GM18499 (cell line): Measurements from ENCODE around the gene NKG7.
"Not testable (repeated sequence)": the region's sequence is repeated elsewhere in the genome, so short reads cannot be mapped to it uniquely, and the experiment has no call there.

ENCODE experiments used
- ATAC-seq: cut with Tn5 transposase; IDR thresholded peaks from one replicate; pipeline ENCODE4 v1.9.1; 2021; ENCODE audit warnings: moderate number of reproducible peaks; ENCODE audit not compliant: insufficient read depth, unreplicated experiment

NKG7 gene, protein sequence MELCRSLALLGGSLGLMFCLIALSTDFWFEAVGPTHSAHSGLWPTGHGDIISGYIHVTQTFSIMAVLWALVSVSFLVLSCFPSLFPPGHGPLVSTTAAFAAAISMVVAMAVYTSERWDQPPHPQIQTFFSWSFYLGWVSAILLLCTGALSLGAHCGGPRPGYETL

DNA sequence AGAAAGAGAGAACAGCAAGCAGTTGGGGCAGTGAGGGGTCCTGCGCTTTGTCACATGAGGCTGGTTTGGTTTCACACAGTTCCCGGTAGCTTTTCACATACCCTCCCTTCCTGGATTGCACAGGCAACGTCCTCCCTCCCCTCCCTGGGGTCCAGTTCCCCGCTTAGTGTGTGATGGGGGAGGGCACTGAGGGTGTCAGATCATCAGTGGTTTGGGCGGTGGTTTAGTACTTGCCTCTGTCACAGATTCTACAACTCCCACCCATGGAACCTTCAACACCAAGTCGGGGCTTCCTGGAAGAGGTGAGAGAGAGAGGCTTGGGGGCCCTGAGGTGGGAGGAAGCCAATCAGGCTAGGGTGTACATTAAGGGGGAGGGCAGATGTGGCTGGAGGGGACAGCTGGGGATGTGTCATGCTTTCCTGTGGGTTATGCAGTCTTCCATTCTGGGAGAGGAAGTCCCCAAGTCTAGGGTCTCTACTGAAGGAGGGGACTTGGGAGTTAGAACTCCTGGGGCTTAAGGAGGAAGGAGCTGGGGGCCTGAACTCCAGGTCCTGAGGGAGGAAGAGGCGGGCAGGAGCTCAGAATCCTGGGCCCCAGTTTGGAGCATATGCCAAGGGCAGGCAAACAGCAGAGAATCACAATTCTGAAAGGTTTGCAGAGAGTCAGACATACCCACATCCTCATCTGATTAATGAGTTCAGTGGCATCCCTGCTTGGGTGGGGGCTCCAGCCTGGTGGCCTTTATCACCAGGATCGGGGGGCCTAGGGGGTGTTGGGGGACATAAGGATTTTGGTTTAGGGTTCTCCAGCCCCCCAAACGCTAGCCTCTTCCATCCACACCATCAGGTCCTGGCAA, at the start of gene NKG7:
Gene NKG7 (minus strand): TSS at position 6 of the 856 bp plus-strand sequence. CDS start 119 bp downstream, outside the sequence.
- no peak for ATAC-seq

DNA sequence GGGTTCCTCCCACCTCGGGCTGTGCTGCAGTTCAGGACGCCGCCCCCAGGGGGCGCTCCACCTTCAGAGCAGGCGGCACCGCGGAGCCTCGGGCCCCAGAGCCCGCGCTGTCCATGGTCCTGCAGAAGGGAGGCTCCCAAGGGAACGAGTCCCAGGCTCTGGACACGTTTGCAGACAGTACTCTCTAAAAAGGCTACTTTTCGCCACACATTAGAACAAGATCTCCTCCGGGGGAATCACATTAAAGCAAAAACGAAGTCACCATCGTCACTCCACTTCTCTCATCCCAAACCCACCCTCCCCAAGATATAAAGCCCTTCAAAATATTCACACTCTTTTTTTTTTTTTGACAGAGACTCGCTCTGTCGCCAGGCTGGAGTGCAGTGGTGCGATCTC, 49.6 kb upstream of the NKG7 start:
- ATAC-seq: no peak

DNA sequence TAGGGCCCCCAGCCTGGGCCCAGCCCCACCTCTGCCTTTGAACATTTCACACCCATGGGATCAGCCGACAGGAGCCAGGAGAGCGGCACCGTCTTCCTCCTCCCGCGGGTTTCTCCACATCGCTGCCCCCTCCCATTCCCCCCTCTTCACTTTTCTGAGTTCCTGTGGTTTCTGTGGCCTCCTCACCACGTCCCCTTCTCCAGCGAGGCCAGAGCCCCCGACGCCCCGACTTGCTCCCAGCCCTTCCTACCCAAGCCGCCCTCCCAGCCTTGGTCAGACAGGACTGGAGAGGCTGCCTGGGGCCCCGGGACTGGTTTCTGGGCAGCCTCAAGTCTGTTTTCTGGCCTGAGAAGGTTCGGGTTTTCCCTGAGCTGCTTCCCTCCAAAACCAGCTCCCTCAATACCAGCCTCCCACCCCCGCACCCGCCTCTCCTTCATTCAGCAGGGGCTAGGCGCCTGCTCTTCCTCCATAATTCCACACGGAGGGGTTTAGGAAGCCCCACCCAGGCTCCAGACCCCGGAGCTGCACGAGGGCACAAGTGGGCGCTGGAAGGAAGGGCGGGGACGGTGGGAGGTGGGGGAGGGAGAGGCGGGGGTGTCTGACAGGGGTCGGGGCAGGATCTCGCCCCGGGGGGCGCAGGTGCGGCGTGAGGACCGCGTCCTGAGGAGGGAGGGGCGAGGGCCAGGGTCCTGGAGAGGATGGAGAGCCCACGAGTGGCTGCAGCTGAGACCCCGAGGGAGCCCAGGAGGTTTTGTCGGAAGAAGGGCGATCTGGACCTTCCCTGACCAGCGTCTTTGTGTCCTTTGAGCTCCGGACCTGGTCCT, 49.0 kb upstream of the NKG7 start:
- ATAC-seq: no peak

DNA sequence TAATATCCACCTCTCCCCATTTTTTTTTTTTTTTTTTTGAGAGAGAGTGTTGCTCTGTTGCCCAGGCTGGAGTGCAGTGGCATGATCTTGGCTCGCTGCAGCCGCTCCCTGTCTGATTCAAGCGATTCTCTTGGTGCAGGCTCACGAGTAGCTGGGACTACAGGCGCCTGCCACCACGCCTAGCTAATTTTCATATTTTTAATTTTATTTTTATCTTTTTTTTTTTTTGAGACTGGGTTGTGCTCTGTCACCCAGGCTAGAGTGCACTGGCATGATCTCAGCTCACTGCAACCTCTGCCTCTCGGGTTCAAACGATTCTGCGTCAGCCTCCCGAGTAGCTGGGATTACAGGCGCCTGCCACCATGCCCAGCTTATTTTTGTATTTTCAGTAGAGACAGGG, 48.1 kb upstream of the NKG7 start:
- ATAC-seq: not testable (repeated sequence)

DNA sequence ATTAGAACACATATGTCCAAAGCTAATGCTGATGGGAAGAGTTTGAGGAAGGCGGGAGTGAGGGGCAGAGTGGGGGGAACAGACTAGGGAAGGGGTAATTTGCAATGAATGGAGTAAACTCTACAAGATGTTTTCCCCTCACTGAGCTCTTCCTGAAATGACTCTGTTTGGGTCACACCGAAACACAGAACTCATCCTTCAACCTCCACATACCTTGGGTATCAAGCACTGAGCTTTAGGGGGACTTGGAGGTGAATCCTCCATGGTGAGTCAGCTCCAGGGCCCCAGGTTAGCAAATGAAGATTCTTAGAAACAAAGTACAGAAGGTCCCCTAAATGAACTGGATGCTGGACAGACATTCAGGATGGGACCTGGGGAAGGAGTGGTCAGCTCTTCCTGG, 46.3 kb upstream of the NKG7 start:
- no peak for ATAC-seq

DNA sequence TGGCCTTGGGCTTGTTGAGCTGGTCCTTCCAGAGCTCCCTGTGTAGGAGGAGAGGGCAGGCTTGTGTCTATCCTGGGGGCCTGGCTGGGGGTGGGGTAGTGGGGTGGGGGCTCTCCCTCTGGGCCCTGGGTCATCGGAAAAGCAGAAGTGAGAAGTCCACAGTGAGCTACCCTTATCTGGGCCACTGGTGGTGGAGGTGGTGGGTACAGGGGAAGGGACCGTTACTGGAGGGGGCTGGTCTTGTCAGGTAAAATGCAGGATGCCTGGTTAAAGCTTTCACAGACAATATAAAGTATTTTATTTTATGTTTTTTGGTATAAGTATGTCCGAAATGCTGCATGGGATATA, 45.3 kb upstream of the NKG7 start:
- no peak for ATAC-seq

DNA sequence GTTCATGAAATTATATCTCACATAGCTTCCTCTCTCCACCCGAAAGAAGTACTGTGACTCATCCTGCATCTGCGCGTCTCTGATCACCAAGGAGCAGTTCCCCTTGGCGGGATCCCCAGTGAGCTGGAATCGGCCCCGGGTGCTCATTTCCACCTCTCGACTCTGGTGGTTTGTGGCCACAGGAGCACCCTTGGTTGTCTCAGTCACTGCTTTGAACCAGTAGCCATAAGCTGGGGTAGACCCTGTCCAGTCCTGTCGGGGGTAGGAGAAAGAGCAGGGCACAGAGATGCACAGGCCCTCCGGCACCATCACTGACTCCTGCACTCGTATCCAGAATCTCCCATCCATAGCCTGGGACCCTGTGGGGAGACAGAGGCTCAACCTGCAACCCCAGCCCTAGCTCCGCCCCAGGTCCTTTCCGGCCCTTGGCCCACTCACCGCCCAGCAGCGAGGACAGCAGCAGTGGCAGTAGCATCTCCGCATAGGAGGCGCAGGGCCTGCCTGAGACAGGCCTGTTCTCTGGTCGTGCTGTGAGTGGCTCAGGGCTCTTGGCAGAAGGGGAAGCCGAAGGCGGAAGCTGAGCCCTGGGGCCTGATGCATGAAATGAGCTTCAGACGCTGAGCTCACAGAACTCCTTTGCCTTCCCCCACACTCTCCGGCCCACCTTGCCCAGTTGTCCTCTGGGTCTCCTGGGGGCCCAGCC, 44.8 kb upstream of the NKG7 start, which contains the start of gene SIGLEC10:
Gene SIGLEC10 (minus strand): TSS at position 536 of the 703 bp plus-strand sequence. CDS start 61 bp downstream, at position 475.
- no peak for ATAC-seq

DNA sequence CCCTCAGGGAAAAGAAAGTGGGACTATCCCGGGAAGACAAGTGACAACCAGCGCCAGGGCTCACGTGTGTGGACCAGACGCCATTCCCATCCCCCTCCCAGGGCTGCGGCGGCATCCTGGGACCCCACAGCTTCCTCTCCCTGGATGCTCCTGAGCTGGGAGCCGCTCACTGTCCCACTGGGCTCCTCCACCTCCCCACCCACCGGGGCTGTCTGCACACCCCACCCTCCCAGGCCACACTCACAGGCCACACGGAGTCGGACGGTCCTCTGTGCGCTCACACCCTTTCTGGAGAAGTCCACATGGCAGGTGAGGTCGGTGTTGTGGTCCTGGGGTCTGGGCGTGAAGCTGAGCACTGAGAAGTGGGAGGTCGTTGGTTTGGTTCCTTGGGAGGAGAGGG, 44.0 kb upstream of the NKG7 start:
- ATAC-seq: not testable (repeated sequence)

DNA sequence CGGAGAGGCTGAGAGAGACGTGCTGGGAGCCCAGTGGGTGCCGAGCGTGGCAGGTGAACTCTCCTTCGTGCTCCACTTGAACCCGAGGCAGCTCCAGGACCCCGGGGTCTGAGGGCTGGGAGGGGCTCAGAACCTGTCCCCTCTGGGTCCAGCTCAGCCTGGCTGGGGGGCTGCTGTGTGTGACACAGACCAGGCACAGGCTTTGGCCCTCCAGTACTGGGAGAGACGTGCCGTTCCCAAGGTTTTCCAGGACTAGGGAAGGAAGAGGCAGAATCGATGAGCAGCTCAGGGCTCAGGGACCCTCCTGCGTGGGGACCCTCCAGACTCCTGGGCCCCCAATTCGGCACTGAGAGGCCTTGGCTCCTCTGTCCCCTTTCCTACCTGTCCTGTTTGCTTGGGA, 42.7 kb upstream of the NKG7 start:
- ATAC-seq: no peak

DNA sequence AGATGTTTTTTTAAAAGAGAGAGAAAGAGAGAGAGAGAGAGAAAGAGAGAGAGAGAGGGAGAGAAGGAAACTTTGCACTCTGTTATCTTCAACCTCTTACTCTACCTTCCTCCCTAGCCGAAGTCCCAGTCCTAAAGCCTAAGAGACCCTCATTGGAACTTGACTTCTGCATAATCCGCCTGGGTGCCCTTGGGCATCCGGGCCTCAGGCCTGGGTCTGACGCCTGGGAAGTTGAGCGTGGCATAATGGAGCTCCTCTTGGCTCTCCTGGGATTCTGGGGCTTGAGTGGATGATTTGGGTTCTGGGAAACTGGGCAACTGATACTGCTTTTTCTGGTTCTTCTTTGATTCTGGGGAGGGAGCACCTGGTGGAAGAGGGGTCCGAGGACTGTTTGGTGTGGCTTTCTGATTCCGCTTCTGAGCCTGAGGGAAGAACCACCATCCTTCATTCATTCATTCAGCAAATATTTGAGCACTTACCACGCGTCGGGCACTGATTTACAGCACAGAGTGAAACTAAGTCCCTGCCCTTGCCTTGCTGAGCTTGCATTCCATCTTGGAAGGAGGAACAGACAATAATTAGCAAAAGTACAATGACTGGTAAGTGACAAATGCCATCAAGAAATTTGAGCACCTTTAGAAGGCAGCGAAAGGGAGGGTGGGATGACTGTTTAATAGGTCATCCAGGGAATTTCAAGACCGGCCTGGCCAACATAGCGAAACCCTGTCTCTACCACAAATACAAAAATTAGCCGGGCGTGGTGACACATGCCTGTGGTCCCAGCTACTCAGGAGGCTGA, 38.7 kb upstream of the NKG7 start:
- no peak for ATAC-seq

DNA sequence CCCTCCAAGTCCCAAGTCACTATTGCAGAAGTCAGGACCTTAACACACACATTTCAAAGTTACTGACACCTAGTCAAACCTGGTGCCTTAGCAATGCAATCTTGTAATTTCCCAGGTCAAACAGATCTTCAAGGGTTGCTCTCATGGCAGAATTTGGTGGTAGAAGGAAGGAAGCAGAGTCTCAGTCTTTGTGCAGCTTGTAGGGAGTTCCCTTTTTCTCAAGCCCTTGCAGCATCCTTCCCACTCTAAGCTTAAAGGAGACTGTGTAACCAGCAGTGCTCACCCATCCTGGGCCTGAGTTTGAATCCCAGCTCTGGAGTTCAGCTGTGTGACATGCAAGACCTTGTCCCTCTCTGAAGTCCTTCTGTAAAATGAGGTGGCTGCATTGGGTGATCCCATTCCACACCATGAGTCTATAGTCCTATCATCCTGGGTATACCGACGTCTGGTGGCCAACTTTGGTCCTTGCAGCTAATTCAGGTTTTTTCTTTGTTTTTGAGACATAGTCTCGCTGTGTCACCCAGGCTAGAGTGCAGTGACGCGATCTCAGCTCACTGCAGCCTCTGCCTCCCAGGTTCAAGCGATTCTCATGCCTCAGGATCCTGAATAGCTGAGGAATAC, 35.2 kb upstream of the NKG7 start:
- no peak for ATAC-seq

DNA sequence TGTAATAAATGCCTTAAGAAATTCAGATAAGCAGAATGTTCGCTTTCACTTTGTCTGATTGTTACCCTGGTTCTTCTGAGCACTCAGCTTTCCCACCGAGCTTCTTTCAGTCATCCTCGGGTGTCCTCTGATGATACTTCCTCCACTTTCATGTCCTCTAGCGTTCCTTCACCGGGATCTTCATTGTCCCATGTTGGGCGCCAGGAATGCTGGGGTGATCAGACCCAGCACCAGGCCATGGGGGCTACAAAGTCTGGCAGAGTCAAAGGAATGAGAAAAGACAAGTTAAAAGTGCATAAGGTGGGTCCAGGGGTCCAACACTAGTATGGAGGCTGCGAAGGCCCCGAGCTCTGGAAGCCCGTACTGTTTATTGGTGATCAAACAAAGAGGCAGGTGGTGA, 29.7 kb upstream of the NKG7 start:
- no peak for ATAC-seq

DNA sequence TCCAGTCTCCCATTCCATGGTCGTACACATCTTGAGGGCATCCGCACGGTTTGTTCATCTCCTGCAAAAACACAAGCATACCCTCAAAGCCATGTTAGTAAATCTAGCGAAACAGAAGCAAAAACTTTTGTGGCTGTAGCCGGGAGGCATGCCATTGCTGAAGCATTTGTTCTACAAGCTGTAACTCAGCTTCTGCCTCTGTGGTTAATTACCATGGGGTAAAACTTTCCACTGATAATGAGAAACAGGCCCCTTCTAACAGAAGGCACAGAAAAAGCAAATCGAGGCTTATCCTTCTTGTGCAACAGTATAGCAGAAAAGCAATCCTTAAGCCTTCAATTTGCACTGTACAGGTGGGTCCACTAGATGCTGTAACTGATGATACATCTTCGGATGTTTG, 27.5 kb upstream of the NKG7 start:
- not testable (repeated sequence) for ATAC-seq

DNA sequence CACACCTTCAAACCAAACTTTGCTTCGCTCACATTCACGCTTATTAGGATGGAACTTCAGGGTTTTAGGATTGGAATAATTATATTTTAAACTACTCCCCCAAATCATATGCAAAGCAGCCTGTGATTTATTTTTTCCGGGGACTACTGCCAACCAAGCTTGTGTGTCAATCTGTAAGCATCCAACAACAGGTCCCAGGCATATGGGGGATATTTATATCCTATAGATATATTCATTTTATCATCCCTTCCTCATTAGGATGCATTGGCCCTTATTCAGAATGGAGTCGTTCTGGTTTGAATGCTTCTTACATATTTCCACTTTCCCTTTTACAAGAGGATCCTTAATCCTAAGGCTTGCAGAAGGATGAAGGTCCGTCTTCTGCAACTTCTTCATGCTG, 26.8 kb upstream of the NKG7 start:
- no peak for ATAC-seq

DNA sequence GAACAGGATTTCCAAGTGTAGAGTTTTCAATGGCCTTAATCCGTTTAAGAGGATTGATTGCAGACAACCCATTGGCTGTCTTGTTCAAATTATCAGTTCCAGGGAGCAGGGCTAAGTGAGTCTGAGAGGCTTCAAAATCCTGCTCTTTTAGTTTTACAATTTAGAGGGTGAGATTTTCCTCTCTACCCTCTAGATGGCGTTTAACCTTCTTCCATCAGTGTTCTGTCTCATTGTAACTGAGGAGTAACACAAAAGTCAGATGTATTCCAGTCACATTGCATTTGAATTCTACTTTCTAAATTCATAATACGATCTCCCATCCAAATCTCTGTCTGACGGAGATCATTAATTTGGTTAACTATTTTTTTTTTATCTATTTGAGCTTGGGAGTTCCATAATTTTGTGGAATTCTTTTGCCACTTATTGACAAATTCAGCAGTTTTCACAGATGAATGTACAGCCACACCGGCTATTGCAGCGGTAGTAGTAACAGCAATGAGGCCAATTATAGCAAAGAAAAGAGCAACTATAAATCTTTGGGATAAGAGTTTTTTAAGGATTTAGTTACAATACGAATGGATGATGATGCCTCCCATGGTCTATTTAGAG, 25.7 kb upstream of the NKG7 start:
- ATAC-seq: no peak

DNA sequence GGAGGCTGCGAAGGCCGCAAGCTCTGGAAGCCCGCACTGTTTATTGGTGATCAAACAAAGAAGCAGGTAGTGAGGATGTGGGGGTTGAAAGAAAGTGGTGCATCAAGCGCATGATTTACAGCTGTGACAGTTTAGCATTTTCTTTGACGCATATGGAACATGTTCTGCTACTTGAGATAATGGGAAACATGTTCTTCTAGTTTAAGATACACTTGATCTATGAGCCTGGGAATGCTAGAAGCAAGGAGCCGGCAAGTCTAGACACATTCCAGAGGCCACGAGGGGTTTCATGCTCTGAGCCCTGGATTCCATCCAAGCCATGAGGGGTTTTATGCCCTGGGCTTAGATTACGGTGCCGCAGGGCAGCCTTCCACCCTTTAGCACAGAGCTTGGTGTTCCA, 25.0 kb upstream of the NKG7 start:
- not testable (repeated sequence) for ATAC-seq

DNA sequence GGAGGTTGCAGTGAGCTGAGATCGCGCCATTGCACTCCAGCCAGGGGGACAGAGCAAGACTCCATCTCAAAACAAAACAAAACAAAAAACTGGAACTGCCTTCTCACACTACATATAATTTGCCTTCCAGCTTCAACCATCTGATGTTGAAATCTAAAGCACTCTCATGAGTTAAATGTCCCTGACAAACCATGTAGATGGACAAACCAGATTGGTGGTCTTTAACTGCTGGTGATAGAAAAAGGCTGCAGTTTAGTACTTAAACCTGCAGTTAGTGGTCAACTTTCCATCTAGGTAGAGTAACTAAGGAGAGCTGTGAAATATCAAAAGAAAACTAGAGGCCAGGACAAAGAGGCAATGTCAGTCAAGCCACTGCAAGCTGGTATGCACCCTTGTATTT, 23.7 kb upstream of the NKG7 start:
- ATAC-seq: no peak

DNA sequence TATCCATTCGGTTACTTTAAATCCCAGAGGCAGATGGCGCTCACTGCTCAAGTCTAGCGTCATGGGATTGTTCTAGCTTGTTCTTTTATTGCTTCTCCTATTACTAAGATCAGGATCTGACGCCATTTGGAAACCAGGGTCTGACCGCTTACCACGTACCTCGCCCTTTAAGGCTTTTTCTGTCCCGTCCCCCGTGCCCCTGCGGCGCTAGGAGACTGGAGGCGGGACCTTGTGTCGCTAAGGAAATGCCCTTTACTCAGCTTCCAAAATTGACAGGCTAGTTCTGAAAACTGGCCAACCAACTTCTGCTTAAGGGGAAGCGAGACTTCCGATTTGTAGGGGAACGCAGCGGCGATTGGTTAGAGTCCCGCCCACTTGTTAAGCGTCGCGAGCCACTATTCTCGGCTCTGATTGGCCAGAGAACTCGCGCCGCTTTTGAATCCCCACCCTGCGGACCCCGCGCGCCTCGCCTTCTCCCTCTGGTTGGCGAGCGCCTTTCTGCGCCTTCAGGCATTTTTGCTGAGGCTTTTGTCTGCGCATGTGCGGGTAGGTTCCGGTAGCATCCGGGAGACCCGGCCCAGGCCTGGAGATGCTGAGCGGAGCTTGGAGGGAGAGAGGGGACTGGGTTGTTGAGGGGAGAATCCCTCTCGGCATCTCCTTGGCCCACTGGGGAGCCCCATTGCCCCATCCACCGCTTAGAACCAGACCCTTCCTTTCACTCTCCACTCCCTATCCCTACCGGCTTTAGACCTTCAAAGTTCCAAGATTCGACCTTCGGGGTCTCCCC, 21.8 kb upstream of the NKG7 start:
- peak; percentile 66 for ATAC-seq
